K562 (cell line): ENCODE measurements around the gene RASSF10.

Experiments
- CTCF ChIP-seq, 3 experiments: IDR thresholded peaks in 2 of 3; conservative IDR thresholded peaks in 1 of 3; 2 replicates each; pipeline ENCODE4 v1.5.1; 2011 to 2012; ENCODE audit warnings: low read length in 3 of 3, mild to moderate bottlenecking in 3 of 3, control low read depth in 2 of 3, improper control_type of control experiment in 1 of 3, inconsistent platforms in 1 of 3, low read depth in 1 of 3, mixed read lengths in 1 of 3, moderate library complexity in 1 of 3; ENCODE audit not compliant: insufficient read depth in 2 of 3
- EZH2 ChIP-seq: IDR thresholded peaks from 2 replicates; pipeline ENCODE4 v1.6.1; 2012; ENCODE audit warnings: low read depth, mild to moderate bottlenecking, inconsistent platforms, low read length, borderline replicate concordance
- GATA2 ChIP-seq: sonication (generic); formaldehyde crosslinking; IDR thresholded peaks from 2 replicates; pipeline ENCODE4 v1.4.0; 2020; ENCODE audit warnings: mild to moderate bottlenecking, missing genetic modification reagents
- KDM4B ChIP-seq, 2 experiments: fragments of 450-650 bp in 1 of 2; sonication (generic) in 1 of 2; IDR thresholded peaks; 2 replicates each; pipeline ENCODE4 v1.6.1; 2016 to 2017; ENCODE audit warnings: borderline replicate concordance in 2 of 2, antibody characterized with exemption in 1 of 2, low read depth in 1 of 2, mild to moderate bottlenecking in 1 of 2
- POLR2AphosphoS2 ChIP-seq: IDR thresholded peaks from 2 replicates; pipeline ENCODE4 v1.6.1; 2012; ENCODE audit warnings: low read length, improper control_type of control experiment
- RAD51 ChIP-seq: fragments of 450-650 bp; IDR thresholded peaks from 2 replicates; pipeline ENCODE4 v1.7.1; 2016; ENCODE audit warnings: low read depth, mild to moderate bottlenecking, borderline replicate concordance
- ZNF274 ChIP-seq: IDR thresholded peaks from 2 replicates; pipeline ENCODE4 v1.6.1; 2011; ENCODE audit warnings: low read depth, mild to moderate bottlenecking, low read length, moderate library complexity, borderline replicate concordance
- TF ChIP-seq, protein P1 (sequence below), 2 experiments: fragments of 450-650 bp; formaldehyde crosslinking in 1 of 2; IDR thresholded peaks; 2 replicates each; pipeline versions ENCODE4 v1.4.0 to v1.6.1; 2014 to 2020; ENCODE audit warnings: mild to moderate bottlenecking in 2 of 2, borderline replicate concordance in 1 of 2, low read depth in 1 of 2

DNA sequence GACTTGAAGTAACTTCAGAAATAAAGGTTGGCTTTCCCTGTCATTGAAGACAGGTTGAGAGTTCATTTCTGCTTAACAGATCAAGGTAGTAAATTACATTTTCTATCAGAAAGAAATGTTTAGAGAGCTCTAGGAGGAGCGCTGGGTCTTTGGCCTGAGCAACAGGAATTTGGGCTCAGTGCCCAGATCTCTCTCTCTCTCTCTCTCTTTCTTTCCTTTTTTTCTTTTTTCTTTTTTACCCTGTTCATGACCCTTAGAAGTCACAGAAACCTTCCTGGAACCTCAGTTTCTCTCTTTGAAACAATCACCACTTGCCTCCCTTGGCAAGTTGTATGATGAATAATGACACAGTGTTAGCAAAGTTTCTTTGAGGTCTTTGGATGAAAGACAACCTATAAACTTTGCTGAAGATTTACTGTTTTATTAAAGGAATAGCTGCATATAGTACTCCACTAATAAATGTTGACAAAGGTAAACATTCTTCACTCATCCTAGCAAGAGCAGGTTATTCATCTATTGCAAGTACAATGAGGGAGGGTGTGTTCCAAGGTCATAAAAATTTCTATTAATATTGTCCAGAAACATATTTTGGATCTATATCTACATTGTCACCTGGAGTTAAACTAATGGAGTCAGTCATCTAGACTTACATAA lies 35.5 kb upstream of the RASSF10 start:
- TF ChIP-seq KDM4B (IDR thresholded peaks at IDR 0.05; ENCODE audit: borderline replicate concordance in 2 of 2, low read depth in 1 of 2) (no peak), EZH2 (no peak), RAD51 (no peak), CTCF (IDR thresholded peaks at IDR 0.05 in 2 of 3, conservative IDR thresholded peaks at IDR 0.05 in 1 of 3; ENCODE audit: insufficient read depth in 2 of 3, low read depth in 1 of 3, low read length in 3 of 3) (no peak), GATA2 (no peak), POLR2AphosphoS2 (no peak), ZNF274 (no peak)
- TF ChIP-seq, protein P1, sequence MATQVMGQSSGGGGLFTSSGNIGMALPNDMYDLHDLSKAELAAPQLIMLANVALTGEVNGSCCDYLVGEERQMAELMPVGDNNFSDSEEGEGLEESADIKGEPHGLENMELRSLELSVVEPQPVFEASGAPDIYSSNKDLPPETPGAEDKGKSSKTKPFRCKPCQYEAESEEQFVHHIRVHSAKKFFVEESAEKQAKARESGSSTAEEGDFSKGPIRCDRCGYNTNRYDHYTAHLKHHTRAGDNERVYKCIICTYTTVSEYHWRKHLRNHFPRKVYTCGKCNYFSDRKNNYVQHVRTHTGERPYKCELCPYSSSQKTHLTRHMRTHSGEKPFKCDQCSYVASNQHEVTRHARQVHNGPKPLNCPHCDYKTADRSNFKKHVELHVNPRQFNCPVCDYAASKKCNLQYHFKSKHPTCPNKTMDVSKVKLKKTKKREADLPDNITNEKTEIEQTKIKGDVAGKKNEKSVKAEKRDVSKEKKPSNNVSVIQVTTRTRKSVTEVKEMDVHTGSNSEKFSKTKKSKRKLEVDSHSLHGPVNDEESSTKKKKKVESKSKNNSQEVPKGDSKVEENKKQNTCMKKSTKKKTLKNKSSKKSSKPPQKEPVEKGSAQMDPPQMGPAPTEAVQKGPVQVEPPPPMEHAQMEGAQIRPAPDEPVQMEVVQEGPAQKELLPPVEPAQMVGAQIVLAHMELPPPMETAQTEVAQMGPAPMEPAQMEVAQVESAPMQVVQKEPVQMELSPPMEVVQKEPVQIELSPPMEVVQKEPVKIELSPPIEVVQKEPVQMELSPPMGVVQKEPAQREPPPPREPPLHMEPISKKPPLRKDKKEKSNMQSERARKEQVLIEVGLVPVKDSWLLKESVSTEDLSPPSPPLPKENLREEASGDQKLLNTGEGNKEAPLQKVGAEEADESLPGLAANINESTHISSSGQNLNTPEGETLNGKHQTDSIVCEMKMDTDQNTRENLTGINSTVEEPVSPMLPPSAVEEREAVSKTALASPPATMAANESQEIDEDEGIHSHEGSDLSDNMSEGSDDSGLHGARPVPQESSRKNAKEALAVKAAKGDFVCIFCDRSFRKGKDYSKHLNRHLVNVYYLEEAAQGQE (IDR thresholded peaks at IDR 0.05; ENCODE audit: borderline replicate concordance) = no peak
- TF ChIP-seq, protein P1 (CRISPR knock-in tag; IDR thresholded peaks at IDR 0.05; ENCODE audit: low read depth) = no peak
